HG03108 (cell line): ENCODE measurements around the gene CES4A.
"Not testable (repeated sequence)": the region's sequence is repeated elsewhere in the genome, so short reads cannot be mapped to it uniquely, and the experiment has no call there.

ENCODE experiments used
- ATAC-seq: cut with Tn5 transposase; IDR thresholded peaks from one replicate; pipeline ENCODE4 v1.9.1; 2021; ENCODE audit warnings: moderate library complexity; ENCODE audit not compliant: unreplicated experiment

The CES4A gene

DNA sequence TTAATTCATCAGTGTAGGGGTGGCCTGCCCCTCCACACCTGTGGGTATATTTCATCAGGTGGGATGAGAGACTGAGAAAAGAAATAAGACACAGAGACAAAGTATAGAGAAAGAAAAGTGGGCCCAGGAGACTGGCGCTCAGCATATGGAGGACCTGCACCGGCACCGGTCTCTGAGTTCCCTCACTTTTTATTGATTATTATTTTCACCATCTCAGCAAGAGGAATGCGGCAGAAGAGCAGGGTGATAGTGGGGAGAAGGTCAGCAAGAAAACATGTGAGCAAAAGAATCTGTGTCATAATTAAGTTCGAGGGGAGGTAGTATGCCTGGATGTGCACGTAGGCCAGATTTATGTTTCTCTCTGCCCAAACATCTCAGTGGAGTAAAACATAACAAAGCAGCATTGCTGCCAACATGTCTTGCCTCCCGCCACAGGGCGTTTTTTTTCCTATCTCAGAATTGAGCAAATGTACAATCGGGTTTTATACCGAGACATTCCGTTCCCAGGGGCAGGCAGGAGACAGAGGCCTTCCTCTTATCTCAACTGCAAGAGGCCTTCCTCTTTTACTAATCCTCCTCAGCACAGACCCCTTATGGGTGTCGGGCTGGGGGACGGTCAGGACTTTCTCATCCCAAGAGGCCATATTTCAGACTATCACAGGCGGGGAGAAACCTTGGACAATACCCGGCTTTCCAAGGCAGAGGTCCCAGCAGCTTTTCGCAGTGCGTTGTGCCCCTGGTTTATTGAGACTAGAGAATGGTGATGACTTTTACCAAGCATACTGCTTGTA lies 32.8 kb upstream of the CES4A start:
- not testable (repeated sequence) for ATAC-seq

DNA sequence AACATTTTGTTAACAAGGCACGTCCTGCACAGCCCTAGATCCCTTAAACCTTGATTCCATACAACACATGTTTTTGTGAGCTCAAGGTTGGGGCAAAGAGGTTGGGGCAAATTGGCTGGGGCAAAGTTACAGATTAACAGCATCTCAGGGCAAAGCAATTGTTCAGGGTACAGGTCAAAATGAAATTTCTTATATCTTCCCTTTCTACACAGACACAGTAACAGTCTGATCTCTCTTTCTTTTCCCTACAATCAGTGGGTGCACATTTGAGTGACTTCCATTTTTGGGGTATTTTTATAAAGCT lies 32.3 kb upstream of the CES4A start:
- not testable (repeated sequence) for ATAC-seq

GRCh38 chr16:66958857-66959703 lies 29.3 kb upstream of the CES4A start:
- ATAC-seq: no peak

- no peak for ATAC-seq
These were observed 28.7 kb upstream of the CES4A start for GRCh38 chr16:66959704-66960161.

DNA sequence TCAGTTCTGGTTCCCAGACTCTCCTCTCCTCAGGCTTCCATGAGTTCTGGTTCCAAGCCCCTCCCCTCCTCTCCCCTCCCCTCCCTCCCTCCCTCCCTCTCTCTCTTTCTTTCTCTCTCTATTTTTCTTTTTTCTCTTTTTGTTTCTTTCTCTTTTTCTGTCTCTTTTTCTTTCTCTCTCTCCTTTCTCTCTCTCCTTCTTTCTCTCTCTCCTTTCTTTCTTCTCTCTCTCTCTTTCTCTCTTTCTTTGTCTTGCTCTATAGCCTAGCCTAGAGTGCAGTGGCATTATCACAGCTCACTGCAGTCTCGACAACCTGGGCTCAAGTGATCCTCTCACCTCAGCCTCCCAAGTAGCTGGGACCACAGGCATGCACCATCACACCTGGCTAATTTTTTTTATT lies 28.1 kb upstream of the CES4A start:
- no peak for ATAC-seq

DNA sequence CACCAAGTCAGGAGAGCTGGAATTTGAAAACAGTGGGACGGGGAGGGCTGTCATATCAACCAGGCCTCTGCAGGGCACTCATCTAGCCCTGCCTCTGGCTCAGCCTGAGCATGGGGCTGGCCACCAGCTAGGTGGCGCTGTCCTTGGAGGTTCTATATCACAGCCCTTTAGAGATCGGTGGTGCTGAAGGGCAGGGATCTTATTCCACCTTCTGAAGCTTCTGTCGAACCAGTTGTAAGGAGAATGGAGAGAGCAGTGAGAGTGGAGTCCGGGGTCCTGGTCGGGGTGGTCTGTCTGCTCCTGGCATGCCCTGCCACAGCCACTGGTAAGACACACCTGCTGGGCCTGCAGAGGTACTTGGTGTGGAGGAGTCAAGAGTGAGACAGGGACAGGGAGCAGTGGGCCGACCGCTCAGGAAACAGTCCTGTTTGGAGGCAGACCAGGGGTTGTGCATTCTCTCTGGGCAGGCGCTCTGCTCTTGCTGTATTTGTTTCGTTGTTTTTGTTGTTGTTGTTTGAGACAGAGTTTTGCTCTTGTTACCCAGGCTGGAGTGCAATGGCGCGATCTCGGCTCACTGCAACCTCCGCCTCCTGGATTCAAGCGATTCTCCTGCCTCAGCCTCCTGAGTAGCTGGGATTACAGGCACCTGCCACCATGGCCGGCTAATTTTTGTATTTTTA lies 27.2 kb upstream of the CES4A start, which contains the start of gene CES3:
TSS of gene CES3 (plus strand) at position 202 of the 680 bp plus-strand sequence. CDS start at position 244, 42 bp downstream.
- peak; percentile 57 for ATAC-seq

GRCh38 chr16:66961914-66962313 lies 26.5 kb upstream of the CES4A start:
- no peak for ATAC-seq

DNA sequence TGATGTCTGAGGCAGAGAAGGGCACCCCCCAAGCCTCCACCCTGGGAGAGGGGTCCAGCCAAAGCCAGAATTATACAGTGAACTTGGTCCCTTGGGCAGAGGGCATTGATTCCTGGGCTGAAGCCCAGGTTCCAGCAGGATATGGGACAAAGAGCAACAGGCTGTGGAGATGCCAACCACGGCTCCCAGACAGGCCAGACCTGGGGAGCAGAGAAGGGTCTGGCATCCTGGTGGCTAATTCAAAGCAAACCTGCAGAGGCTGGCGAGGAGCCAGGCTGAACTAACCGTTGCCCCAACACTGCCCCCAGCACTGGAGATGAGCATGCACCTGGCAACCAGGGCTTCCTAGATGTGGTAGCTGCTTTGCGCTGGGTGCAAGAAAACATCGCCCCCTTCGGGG lies 24.3 kb upstream of the CES4A start:
- ATAC-seq: no peak

DNA sequence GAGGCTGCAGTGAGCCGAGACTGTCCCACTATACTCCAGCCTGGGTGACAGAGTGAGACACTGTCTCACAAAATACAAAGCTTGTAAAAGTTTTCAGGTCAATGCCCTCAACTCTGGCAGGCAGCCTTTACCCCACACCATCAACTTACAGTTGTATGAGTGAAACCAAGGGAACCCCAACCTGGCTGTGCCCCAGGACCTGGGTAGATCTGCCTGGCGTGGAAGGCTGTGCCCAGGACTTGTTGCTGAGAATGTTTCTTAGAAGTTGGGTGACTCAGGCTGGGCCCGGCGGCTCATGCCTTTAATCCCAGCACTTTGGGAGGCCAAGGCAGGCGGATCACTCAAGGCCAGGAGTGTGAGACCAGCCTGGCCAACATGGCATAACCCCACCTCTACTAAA lies 19.5 kb upstream of the CES4A start:
- no peak for ATAC-seq

DNA sequence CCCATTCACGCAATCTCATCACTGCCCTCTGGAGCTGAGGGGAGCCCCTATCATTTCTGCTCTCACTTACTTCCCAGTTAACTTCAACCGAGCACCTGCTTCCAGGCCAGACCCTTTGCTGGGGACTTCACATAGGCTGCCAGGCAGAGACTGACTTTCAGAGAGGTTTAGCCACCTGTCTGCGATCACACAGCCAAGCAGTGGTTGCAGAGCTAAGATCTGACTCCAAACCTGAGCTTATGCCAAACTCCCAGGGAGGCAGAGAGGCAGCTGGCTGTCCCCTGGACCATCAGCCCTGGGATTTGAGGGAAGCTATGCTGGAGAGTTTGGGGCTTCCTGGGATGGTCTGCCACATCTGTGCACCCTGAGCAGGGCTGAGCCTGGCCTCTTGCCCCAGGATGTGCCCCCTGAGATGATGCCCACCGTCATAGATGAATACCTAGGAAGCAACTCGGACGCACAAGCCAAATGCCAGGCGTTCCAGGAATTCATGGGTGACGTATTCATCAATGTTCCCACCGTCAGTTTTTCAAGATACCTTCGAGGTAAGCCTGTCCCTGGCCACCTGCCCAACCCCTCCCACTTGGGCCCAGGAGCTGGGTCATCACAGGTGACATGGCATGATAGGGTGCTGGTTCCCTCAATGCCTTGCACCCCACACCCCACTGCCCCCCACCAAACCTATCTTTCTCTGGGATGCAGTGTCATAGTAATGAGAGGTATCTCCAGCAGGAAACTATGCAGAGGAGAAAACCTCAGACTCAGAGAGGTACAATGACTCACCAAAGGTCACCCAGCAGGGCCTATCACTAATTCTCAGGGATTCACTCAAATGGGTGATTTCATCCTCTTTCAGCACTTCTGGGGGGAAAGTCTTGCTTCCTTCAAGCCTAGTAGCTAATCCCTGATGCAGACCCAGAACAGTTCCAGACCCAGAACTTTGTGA lies 17.3 kb upstream of the CES4A start:
- ATAC-seq: no peak

DNA sequence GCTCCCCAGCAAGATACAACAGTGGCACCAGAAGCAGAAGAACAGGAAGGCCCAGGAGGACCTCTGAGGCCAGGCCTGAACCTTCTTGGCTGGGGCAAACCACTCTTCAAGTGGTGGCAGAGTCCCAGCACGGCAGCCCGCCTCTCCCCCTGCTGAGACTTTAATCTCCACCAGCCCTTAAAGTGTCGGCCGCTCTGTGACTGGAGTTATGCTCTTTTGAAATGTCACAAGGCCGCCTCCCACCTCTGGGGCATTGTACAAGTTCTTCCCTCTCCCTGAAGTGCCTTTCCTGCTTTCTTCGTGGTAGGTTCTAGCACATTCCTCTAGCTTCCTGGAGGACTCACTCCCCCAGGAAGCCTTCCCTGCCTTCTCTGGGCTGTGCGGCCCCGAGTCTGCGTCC lies 15.4 kb upstream of the CES4A start:
- ATAC-seq: no peak

DNA sequence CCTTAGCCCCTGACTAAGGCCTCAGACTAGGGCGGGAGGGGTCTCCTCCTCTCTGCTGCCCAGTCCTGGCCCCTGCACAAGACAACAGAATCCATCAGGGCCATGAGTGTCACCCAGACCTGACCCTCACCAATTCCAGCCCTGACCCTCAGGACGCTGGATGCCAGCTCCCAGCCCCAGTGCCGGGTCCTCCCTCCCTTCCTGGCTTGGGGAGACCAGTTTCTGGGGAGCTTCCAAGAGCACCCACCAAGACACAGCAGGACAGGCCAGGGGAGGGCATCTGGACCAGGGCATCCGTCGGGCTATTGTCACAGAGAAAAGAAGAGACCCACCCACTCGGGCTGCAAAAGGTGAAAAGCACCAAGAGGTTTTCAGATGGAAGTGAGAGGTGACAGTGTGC lies 14.7 kb upstream of the CES4A start:
- no peak for ATAC-seq

DNA sequence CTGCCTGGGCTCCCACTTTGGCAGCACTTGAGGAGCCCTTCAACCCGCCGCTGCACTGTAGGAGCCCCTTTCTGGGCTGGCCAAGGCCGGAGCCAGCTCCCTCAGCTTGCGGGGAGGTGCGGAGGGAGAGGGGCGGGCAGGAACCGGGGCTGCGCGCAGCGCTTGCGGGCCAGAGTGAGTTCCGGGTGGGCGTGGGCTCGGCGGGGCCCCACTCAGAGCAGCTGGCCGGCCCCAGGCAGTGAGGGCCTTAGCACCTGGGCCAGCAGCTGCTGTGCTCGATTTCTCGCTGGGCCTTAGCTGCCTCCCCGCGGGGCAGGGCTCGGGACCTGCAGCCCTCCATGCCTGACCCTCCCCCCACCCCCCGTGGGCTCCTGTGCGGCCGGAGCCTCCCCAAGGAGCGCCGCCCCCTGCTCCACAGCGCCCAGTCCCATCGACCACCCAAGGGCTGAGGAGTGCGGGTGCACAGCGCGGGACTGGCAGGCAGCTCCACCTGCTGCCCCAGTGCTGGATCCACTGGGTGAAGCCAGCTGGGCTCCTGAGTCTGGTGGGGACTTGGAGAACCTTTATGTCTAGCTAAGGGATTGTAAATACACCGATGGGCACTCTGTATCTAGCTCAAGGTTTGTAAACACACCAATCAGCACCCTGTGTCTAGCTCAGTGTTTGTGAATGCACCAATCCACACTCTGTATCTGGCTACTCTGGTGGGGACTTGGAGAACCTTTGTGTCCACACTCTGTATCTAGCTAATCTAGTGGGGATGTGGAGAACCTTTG lies 14.0 kb upstream of the CES4A start:
- not testable (repeated sequence) for ATAC-seq

- not testable (repeated sequence) for ATAC-seq
These were observed 13.5 kb upstream of the CES4A start for GRCh38 chr16:66974932-66975246.

DNA sequence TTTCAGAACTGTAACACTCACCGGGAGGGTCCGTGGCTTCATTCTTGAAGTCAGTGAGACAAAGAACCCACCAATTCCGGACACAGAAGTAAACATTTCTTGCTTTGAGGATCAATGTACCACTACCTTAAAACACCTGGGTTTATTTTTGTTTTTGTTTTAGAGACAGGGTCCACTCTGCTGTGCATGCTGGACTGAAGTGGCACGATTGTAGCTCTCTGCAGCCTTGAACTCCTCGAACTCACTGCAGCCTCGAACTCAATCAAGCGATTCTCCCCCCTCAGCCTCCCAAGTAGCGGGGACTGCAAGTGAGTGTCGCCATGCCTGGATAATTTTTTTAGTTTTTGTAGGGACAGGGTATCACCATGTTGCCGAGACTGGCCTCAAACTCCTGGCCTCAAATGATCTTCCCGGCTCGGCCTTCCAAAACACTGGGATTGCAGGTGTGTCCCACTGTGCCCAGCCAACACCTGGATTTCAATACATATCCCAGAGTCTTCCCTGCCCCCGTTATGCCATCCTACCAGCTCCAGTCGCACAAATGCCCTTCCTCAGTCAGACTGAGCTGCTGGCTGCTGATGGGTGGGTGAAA lies 13.0 kb upstream of the CES4A start:
- ATAC-seq: no peak

DNA sequence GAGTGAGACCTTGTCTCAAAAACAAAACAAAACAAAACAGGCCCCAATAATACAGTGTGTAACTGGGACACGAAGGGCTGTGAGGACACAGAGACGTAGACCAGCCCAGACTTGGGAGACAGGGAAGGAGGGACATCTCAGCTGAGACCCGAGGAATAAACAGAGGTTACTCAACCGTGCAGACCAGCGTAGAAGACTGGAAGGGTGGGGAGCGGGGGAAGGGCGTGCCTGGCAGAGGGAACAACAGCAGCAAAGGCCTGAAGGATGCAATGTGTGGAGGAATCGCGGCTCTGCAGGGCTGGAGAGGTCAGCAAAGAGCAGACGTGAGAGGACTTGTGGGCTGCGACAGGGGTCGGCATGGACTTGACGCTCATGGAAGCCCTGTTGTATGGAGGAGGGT lies 11.6 kb upstream of the CES4A start:
- ATAC-seq: no peak

GRCh38 chr16:66977341-66978113 lies 10.9 kb upstream of the CES4A start:
- ATAC-seq: no peak

DNA sequence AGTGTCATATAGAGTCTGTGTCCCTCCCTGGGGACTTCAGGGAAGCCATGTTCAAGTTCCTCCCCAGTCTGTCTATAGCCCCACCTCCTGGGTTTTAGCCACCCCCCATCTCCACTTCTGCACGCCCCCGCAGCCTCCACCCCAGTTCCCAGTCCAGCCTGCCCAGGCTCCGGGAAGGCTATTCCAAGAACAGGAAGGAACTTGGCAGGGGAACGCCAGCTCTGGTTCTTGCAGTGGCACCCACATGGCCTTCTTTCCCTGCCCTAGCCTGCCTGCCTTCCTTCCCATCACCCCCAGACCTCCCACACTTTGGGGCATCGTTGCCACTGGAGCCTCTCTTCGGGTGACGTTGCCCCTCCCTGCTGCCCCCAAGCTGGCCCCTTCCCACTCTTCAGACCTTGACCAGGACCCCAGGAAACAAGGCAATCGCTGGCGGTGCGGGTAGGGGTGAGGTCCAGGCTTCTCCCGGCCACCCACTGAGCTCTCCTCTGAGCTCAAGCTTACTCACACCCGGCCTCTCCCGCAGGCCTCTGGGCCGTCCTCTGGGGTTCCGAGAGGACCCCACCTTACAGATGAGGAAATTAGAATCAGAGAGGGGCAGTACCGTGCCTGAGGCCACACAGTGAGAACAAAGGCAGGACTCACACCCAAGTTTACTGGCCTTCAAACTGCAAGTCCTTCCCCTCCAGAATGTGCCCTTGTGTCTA lies 9.2 kb upstream of the CES4A start:
- ATAC-seq: no peak
